Neural crest cell (in vitro differentiated cells): ENCODE measurements around the gene CPVL. TPM values are rescaled to one million over a fixed set of nuclear protein-coding genes. Genes with fewer than 3 reads are reported as not detected.
"Not testable (repeated sequence)": the region's sequence is repeated elsewhere in the genome, so short reads cannot be mapped to it uniquely, and the experiment has no call there.

Experiments used
- DNase-seq: peaks from one replicate; pipeline ENCODE4 v3.0.0; 2021; ENCODE audit warnings: low read depth, mixed read lengths, low spot score
- H3K27ac Mint-ChIP-seq: one replicate; pipeline ENCODE4 v1.8.0; 2021; ENCODE audit warnings: mild to moderate bottlenecking, mixed read lengths; ENCODE audit not compliant: unreplicated experiment
- H3K27me3 Mint-ChIP-seq: 2 replicates; pipeline ENCODE4 v1.8.0; 2021; ENCODE audit warnings: low read depth, mild to moderate bottlenecking, mixed read lengths
- H3K36me3 Mint-ChIP-seq: 2 replicates; pipeline ENCODE4 v1.8.0; 2021; ENCODE audit warnings: low read depth, mild to moderate bottlenecking, mixed read lengths
- H3K4me1 Mint-ChIP-seq: 2 replicates; pipeline ENCODE4 v1.8.0; 2021; ENCODE audit warnings: mixed read lengths
- H3K4me3 Mint-ChIP-seq: one replicate; pipeline ENCODE4 v1.8.0; 2021; ENCODE audit warnings: mild to moderate bottlenecking, mixed read lengths
- H3K9me3 Mint-ChIP-seq: 2 replicates; pipeline ENCODE4 v1.8.0; 2021; ENCODE audit warnings: mixed read lengths
- CTCF ChIP-seq: fragments of 200-600 bp; sonication (generic); conservative IDR thresholded peaks from 2 replicates; pipeline ENCODE4 v1.5.0; 2021; ENCODE audit warnings: antibody characterized with exemption, mild to moderate bottlenecking
- total RNA-seq: library from RNA; stranded (reverse); gene quantifications from 2 replicates; pipeline ENCODE4 v1.2.1, GENCODE V29; 2021

CPVL gene
- total RNA-seq, 1 donor from 2014 or later: 31.3 TPM

- no peak overlapping the region for H3K27ac Mint-ChIP-seq
- H3K36me3 Mint-ChIP-seq: no peaks in the 10 kb centered on the region
- no peak overlapping the region for H3K4me3 Mint-ChIP-seq
- H3K27me3 Mint-ChIP-seq: no peaks in the 10 kb centered on the region
- H3K4me1 Mint-ChIP-seq: peaks cover 27% of the 10 kb centered on the region
- DNase-seq: no peak
- no peak for TF ChIP-seq CTCF
- H3K9me3 Mint-ChIP-seq: no peaks in the 10 kb centered on the region
Observed at GRCh38 chr7:29100924-29101323, 45.4 kb downstream of the CPVL start.

- DNase-seq: no peak
- Mint-ChIP-seq H3K27me3 (no peaks in the 10 kb centered on the region), H3K9me3 (no peaks in the 10 kb centered on the region), H3K27ac (no peak overlapping the region), H3K36me3 (no peaks in the 10 kb centered on the region), H3K4me1 (peaks cover 34% of the 10 kb centered on the region), H3K4me3 (no peak overlapping the region)
- no peak for TF ChIP-seq CTCF
Observed at GRCh38 chr7:29099896-29100847, 46.2 kb downstream of the CPVL start.

- DNase-seq: no peak
- no peak for TF ChIP-seq CTCF
- Mint-ChIP-seq H3K27me3 (no peaks in the 10 kb centered on the region), H3K9me3 (no peaks in the 10 kb centered on the region), H3K27ac (peak overlapping the region; percentile 27), H3K36me3 (no peaks in the 10 kb centered on the region), H3K4me3 (no peak overlapping the region), H3K4me1 (peaks cover 39% of the 10 kb centered on the region)
Observed at GRCh38 chr7:29096446-29096730, 49.9 kb downstream of the CPVL start.

GRCh38 chr7:29095631-29096445 lies 50.5 kb downstream of the CPVL start:
- Mint-ChIP-seq H3K36me3 (no peaks in the 10 kb centered on the region), H3K27me3 (no peaks in the 10 kb centered on the region), H3K27ac (no peak overlapping the region), H3K4me1 (peaks cover 45% of the 10 kb centered on the region), H3K4me3 (no peak overlapping the region), H3K9me3 (no peaks in the 10 kb centered on the region)
- DNase-seq: no peak
- TF ChIP-seq CTCF: no peak

GRCh38 chr7:29093091-29093490 lies 53.2 kb downstream of the CPVL start:
- H3K4me3 Mint-ChIP-seq, DNase-seq, H3K9me3 Mint-ChIP-seq, H3K27me3 Mint-ChIP-seq, H3K36me3 Mint-ChIP-seq, H3K27ac Mint-ChIP-seq: not testable (repeated sequence)
- H3K4me1 Mint-ChIP-seq: peaks cover 55% of the 10 kb centered on the region

GRCh38 chr7:29091715-29092114 lies 54.6 kb downstream of the CPVL start:
- Mint-ChIP-seq H3K27ac (peak overlapping the region; percentile 99), H3K9me3 (no peaks in the 10 kb centered on the region), H3K4me1 (peaks cover 61% of the 10 kb centered on the region), H3K27me3 (no peaks in the 10 kb centered on the region), H3K4me3 (peak overlapping the region; percentile 81), H3K36me3 (peaks cover 2% of the 10 kb centered on the region)
- peak; percentile 47 for TF ChIP-seq CTCF
- no peak for DNase-seq
